ENCODE results near the gene CLN3.

CLN3 gene

GRCh38 chr16:28495795-28496749 is 4.2 kb upstream of the CLN3 start:
- TF ChIP-seq CTCF (IDR thresholded peaks at IDR 0.05; ENCODE audit: low read depth, low read length), result no peak
- DNase-seq, result no peak
- Histone ChIP-seq H3K9me3 (ENCODE audit: severe bottlenecking) (no peaks in the 10 kb centered on the region), H3K4me3 (ENCODE audit: low read depth, low read length) (no peak overlapping the region), H3K27me3 (ENCODE audit: insufficient read depth, low read depth, severe bottlenecking) (no peaks in the 10 kb centered on the region), H3K36me3 (no peaks in the 10 kb centered on the region), H3K27ac (no peak overlapping the region)

GRCh38 chr16:28495098-28495793 is 3.4 kb upstream of the CLN3 start:
- no peaks in the 10 kb centered on the region for H3K9me3 ChIP-seq (ENCODE audit: severe bottlenecking)
- no peak overlapping the region for H3K4me3 ChIP-seq (ENCODE audit: low read depth, low read length)
- H3K36me3 ChIP-seq, result no peaks in the 10 kb centered on the region
- DNase-seq, result no peak
- H3K27ac ChIP-seq, result no peak overlapping the region
- no peaks in the 10 kb centered on the region for H3K27me3 ChIP-seq (ENCODE audit: insufficient read depth, low read depth, severe bottlenecking)
- TF ChIP-seq CTCF (IDR thresholded peaks at IDR 0.05; ENCODE audit: low read depth, low read length), result no peak

GRCh38 chr16:28494121-28494851 is 2.4 kb upstream of the CLN3 start, which contains the start of gene APOBR:
APOBR (plus strand) TSS chr16:28494643; CDS start chr16:28494682, 39 bp downstream.
- no peak within 1 kb of the TSS for H3K27ac ChIP-seq
- H3K36me3 ChIP-seq, result no peaks in the 10 kb centered on the region
- H3K9me3 ChIP-seq (ENCODE audit: severe bottlenecking), result no peaks in the 10 kb centered on the region
- no peak for DNase-seq
- TF ChIP-seq CTCF (IDR thresholded peaks at IDR 0.05; ENCODE audit: low read depth, low read length), result no peak
- no peak within 1 kb of the TSS for H3K4me3 ChIP-seq (ENCODE audit: low read depth, low read length)
- no peaks in the 10 kb centered on the region for H3K27me3 ChIP-seq (ENCODE audit: insufficient read depth, low read depth, severe bottlenecking)

GRCh38 chr16:28492511-28492910 is 637 bp upstream of the CLN3 start:
- H3K9me3 ChIP-seq (ENCODE audit: severe bottlenecking), result no peaks in the 10 kb centered on the region
- DNase-seq, result no peak
- no peaks in the 10 kb centered on the region for H3K27me3 ChIP-seq (ENCODE audit: insufficient read depth, low read depth, severe bottlenecking)
- peaks cover 5% of the 10 kb centered on the region; the same call in 1 of the 2 replicates for H3K36me3 ChIP-seq
- H3K4me3 ChIP-seq (ENCODE audit: low read depth, low read length), result peak overlapping the region; percentile 97
- H3K27ac ChIP-seq, result peak overlapping the region; percentile 96
- no peak for TF ChIP-seq CTCF (IDR thresholded peaks at IDR 0.05; ENCODE audit: low read depth, low read length)

- TF ChIP-seq CTCF (IDR thresholded peaks at IDR 0.05; ENCODE audit: low read depth, low read length), result peak; percentile 30; the same call in 1 of the 2 replicates
- Histone ChIP-seq H3K27ac (peak overlapping the region; percentile 96), H3K9me3 (ENCODE audit: severe bottlenecking) (no peaks in the 10 kb centered on the region), H3K27me3 (ENCODE audit: insufficient read depth, low read depth, severe bottlenecking) (no peaks in the 10 kb centered on the region), H3K36me3 (peaks cover 5% of the 10 kb centered on the region; the same call in 1 of the 2 replicates), H3K4me3 (ENCODE audit: low read depth, low read length) (peak overlapping the region; percentile 97)
- DNase-seq, result peak; percentile 35
Observed at GRCh38 chr16:28491230-28491969, 474 bp downstream of the CLN3 start.

Measured in WERI-Rb-1 (cell line).